NK-92 (cell line): ENCODE results near the gene YY1.
"Not testable (repeated sequence)": the region's sequence is repeated elsewhere in the genome, so short reads cannot be mapped to it uniquely, and the experiment has no call there.

Experiments
- DNase-seq: peaks from one replicate; lab custom pipeline; 2025; ENCODE audit not compliant: unreplicated experiment; lab: John Stamatoyannopoulos, UW

YY1 gene

DNA sequence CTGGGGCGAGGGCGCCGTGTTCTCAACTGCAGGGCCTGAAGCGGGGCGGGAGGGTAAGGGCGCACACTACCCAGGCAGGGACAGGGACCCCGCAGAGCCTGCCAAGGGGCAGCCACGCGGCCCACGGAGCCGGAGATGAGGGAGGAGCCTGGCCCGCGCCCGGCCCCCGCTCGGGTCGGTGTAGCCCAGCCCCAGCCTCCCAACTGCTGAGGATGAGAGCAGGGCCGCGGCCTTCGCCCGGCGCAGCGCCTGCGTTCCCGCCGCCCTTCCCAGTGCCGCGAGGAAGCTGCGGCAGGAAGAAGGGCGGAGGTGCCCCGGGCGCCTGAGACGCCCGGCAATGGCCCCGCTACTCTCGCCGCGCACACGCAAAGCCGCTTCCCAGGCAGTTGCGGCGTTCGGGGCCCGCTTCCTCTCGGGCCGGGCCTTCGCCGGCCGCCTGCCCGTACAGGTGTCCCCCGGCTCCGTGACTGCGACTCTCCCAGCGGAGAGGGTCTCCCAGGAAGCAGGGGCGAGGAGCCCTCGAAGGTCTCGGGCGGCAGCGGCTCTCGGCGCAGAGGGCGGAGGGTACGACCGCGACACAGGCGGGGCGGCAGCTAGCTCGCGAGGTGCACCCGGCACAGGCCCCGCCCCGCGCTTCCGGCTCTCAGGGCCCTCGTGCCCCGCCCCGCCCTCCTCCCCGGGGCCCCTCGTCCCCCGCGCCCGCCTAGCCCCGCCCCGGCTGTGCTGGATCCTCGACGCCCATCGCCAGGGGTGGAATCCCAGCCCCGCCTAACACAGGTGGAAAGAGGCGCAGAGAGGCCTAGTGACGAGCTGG, 24.8 kb upstream of the YY1 start:
- DNase-seq, result peak; percentile 11

DNA sequence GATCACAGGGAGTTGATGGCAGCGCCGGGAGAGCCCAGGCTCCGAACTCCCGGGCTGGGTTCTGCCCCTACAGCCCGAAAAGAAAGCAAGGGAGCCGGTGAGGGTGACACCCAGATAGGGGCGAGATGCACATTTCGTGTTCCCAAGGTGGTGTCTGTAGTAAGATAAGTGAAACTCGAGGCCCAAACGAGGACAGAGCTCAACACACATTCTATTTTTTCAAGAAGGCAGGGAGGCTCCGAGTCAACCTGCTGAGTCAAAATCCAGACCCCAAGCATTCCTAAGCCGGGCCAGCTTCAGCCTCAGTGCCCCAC, 24.2 kb upstream of the YY1 start:
- no peak for DNase-seq

DNA sequence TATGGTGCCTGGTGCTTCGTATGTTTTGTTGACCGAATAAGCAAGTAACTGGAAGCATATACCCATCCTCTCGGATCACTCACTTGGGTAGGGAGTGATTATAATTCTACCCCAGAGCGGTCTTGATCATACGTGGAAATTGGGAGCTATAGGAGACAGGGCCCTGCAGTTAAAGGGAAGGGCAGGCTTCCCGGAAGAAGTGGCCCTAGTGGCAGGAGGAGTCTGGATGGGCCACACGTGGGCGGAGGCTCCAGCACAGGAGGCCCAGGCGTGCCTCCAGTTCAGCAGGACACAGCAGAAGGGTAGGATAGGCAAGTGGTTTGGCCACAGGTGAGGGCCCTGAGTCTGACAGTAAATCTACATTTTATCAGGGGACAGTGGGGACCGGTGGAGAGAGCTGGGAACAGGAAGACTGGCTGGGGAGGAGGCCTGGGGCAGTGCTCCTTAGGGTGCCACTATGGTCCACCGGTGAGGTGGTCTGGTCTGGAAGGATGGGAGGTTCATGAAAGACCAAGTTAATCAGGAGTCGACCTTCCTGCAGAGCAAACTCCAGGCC, 23.5 kb upstream of the YY1 start:
- DNase-seq, result no peak

DNA sequence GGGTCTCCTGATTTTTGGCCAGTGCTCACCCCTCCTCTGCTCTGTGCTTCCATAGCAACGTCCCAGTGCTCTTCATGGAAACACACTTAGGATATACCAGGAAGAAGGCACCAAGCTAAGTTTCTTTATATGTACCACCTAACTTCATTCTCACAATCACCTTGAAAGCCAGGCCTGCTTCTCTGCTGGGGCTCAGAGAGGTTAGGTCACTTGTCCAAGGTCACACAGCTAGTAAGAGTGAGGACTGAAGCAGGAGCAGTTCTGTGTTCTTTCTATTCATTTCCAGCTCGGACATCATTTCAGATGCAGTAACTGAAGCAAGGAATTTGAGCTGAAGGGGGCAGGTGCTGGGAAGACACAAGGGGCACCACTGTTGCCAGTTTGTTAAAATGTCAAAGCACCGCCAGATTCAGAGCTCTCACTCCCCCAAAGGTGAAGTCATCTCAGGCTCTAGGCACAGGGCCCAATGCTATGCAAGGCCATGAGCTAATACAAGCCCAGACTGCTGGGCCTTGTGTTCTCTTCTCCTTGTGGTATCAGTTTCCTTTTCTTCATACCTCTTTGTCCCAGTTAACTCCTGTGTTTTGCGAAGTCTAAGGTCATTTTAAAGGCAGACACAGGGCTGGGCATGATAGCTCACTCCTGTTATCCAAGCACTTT, 19.7 kb upstream of the YY1 start:
- DNase-seq, result no peak

DNA sequence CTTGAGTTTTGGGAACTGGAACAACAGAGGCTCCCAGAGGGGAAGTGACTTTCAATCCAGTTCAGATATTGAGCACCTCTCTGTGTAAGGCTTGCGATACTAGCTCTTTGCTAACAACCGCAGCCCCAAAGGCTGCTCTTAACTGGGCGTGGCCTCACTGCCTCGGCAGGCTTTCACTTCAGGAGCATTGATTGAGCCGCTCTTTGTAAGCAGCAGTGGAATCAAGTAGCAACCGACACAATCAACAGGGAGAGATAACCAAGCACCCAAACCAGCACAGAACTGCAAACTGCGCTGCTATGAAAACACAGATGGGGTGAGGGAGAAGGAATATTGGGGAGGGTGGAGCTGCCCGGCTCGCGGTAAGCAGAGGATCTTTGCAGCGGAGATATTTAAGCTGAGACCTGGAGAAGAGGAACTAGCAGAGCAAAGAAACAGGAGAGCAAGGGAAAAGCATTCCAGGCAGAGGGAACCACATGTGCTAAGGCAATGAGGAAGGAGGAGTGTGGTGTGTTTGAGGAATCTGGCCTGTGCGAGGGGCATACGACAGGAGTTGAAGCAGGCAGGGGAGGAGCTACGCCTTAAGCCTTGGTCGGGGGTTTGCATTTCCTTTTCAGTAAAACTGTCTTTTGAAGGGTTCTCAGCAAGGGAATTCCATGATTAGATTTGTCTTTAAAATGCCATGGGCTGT, 17.3 kb upstream of the YY1 start:
- DNase-seq, result no peak

DNA sequence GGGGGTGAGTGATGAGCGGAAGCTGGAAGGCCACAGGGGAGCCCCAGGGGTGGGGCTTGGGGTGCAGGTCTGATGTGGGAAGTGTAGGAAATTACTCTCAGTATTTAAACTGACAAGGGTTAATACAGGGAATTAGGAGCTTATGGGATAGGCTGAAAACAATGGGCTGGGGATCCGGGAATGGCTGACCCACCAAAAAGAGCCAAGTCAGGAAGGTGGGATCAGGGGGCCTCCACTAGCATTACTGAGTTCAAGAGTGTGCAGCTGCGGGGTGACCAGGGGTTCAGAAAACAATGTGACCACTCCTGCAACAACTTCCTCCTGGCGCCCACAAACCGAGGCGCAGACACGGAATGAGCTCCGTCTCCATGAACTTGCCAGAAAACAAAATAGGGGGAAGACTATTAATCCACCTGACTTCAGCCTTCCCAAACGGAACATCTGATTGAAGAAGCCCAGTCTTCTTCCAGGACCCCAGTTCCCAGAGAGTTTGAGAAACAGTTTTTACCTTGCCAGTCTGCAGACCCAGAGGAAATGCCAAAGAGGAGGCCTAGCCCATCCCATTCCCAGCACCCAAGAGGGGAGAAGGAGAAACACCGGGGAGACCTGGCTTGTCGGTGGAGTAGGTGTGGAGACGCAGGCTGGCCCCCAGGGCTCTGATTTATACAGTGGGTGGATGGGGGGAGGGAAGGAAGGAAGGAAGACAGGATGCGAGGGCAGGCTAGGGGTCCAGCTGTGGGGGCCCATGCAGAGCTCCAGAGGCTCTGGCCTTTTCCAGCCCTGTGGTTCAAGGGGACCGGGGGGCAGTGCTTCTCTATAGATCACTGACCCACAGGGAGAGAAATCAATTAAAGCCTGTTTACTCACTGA, 16.5 kb upstream of the YY1 start:
- DNase-seq, result no peak

DNA sequence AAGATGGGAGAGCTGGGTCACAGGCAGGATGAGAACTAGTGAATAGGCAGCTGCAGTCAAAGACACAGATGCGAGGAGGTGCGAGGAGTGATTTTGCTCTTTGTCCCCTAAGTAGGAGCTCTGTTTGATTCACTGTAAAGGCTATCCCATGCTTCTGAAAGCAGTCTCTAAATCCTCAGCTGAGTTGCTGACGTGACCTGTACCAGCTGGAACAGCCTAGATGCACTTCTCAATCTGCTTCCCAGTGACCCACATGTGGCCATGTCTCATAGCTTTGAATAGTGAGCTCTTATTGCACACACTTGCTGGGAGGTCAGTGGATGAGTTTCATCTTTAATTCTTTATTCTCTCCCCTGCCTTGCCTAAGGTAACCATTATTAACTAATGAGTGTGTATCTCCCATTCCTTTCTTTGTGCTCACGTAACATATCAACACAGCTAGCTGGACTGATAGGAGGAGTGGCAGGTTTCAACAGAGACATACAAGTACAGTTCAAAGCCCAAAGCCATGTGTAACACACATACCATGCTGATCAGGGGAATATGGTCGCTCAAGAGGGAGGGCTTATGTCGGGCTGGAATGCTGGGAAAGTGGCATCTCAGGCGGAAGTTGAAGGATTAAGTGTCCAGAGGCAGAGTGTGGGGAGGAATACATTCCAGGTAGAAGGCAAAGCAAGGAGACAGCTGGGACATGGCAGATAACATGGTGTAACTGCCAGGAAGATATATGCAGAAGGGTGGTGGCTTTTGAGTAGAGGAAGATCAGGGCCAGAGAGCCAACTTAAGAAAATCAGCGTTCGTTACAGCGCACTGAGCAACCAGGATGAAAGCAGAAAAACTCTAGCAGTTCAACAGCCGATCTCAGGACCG, 15.4 kb upstream of the YY1 start:
- no peak for DNase-seq

DNA sequence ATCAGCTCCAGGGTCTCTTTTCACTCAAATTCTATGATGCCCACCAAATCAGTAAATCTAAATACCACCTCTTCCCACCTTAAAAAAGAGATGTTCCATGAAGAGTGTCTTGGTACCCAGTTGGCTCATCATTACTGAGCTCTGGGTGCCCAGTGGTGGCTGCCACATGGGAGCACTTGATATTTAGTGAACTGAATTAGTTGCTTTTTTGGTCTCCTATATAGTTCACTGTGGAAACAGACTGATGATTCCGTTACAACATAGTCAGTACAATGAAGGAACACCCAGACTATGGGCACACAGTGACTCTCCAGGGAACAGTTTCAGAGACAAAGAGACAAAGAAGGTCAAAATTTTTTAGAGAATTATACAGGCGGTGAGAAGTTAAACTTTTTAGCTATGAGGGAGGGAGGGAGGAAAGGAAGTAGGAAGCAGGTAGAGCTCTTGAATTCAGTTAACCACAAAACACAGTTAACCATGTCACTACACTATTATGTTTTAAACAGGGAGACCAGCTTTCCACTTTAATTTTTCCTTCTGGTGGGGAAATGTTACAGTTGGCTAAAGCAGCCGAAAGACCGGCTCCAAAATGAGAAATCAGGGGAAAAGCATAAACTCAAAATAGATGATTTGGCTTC, 14.6 kb upstream of the YY1 start:
- DNase-seq, result no peak

DNA sequence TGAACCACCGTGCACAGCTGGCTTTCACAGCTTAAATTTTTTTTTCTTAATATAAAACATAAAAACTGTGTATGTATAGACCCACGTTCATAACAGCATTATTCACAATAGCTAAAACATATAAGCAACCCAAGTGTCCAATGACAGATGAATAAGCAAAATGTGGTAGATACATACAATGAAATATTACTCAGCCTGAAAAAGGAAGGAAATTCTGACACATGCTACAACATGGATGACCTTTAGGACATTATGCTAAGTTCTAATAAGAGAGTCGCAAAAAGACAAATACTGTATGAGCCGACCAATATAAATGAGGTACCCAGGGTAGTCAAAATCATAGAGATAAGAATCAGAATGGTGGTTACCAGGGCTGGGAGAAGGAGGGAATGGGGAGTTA, 13.8 kb upstream of the YY1 start:
- DNase-seq, result no peak

DNA sequence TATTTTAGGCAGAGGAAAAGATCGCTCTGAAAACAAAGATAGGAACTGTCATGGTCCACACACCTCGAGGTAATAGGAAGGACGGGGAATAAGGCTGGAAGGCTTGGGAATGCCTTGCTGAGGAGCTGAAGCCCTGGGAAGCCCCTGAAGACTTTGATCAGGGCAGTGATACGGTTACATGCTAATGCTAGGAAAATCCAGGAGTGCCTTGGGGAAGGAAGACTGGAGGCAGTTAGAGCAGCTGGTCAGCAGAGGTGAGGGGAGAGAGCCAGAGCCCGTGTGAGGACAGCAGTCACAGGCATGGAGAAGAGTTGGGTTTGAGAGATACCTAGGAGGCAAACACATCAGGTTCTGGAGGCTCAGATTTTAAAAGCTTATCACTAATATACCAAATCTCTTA, 8.6 kb upstream of the YY1 start:
- DNase-seq, result no peak

DNA sequence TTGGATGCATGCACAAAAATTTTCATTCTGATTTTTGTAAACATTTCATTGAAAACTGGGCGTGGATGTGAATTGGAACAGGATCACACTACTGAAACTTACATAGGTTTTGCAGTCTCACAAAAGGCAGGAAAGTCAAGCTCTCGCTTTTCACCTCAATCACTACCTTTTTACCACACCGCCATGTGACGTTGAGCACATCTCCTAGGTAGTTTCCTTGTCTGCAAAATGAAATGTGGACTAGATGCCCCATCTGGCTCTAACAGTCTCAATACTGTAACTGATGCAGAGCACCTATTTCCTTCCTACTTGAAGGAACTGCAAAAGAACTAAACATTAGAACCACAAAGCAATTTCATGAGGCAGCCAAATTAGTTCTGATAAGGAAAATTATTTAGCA, 4.4 kb upstream of the YY1 start:
- no peak for DNase-seq

DNA sequence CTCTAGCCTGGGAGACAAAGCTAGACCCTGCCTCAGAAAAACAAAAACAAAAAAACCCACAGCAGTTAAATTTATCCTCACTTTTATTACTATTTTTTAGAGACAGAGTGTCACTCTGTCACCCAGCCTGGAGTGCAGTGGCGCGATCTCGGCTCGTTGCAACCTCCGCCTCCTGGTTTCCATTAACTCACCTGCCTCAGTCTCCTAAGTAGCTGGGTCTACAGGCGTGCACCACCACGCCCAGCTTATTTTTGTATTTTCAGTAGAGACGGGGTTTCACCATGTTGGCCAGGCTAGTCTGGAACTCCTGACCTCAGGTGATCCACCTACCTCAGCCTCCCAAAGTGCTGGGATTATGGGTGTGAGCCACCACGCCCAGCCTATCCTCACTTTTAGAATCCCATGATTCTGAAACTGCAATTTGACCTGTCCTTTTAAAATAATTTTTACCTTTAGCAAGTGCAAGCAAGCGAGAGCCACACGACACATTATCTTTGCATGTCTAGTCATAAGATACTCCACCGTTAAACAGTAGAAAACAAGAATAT, 2.6 kb upstream of the YY1 start:
- not testable (repeated sequence) for DNase-seq

DNA sequence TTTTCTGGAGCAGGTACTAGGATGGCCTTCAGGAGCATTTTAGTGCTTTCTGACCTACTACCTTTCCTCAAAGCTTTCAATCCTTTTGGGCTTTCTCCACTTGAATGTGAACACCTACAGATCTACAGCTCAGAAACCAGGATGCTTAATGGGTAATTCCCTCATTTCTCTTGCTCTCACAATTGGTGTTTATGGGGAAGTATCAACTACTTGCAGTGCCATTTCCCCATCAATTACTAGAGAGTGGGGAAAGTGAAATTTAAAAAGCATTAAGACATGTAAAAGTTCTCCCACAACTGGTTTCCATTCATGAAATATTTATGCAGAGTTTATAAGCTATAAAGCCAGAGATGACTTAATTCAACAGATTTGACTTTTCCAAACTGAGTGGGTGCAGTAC, 2.1 kb upstream of the YY1 start:
- no peak for DNase-seq

DNA sequence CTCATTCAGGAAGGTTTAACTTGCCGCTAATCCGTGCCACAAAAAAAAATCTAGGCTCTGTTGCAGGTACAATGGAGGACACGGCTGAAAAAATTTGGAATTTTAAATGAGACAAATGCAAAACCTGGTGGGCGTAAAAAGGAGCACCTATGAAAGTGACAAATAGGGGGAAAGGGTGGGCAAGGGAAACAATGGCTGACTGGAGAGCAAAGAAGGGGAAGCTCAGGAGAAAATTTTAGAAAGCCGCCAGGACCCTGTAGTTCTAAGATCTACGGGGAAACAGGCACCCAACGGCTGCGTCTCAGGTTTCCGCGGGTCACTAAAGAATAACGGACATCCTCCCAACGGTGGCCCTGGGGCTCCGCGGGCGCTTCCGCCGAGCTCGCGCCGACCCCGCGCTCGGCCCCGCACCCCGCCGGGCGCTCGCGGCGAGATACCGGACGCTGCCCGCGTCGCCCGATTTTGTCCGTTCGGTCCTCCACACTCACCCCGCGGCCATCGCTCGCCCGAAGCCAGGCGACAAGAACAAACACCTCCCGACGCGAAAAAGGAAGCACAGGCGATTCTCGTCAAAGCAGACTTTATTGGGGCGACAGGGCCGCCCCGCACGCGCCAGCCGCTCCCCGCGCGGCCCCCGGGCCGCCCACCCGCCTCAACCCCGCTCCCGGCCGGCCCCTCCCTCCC, 1.1 kb upstream of the YY1 start:
- no peak for DNase-seq

DNA sequence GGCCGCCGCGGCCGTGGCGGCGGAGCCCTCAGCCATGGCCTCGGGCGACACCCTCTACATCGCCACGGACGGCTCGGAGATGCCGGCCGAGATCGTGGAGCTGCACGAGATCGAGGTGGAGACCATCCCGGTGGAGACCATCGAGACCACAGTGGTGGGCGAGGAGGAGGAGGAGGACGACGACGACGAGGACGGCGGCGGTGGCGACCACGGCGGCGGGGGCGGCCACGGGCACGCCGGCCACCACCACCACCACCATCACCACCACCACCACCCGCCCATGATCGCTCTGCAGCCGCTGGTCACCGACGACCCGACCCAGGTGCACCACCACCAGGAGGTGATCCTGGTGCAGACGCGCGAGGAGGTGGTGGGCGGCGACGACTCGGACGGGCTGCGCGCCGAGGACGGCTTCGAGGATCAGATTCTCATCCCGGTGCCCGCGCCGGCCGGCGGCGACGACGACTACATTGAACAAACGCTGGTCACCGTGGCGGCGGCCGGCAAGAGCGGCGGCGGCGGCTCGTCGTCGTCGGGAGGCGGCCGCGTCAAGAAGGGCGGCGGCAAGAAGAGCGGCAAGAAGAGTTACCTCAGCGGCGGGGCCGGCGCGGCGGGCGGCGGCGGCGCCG, 381 bp downstream of the YY1 start:
- no peak for DNase-seq

DNA sequence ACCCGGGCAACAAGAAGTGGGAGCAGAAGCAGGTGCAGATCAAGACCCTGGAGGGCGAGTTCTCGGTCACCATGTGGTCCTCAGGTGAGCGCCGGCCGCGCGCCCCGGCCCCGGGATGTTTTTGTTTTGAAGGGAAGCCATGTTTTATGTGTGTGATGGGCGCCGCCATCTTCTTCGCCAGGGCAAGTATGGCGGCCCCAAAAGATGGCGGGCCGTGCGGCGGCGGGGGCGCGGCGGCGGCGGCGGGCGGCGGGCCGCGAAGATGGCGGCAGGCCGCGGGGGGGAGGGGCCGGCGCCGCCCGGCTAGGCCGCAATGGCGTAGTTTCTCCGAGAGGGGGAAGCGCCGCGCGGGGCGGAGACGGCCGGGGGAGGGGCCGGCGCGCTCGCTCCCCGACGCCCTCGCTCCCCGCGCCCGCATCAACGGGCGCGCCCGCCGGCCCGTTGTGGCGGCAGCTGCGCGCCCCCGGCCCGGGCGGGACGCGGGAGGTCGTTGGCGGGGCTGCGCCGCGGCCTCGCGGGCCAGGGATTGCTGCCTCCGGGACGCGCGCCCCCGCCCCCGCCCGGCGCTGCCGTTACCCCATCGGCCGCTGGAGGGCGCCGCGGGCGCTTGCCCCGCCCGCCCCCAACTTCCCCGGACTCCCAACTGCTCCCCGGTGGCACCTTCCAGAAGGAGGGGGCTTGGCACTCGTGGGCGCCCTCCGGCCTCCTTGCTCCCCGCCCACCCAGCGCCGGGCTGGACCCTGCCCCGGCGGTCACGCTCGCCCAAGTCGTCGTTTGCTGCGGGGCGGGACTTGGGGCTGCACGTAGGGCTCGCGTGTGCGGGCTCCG, 1.1 kb downstream of the YY1 start:
- no peak for DNase-seq

DNA sequence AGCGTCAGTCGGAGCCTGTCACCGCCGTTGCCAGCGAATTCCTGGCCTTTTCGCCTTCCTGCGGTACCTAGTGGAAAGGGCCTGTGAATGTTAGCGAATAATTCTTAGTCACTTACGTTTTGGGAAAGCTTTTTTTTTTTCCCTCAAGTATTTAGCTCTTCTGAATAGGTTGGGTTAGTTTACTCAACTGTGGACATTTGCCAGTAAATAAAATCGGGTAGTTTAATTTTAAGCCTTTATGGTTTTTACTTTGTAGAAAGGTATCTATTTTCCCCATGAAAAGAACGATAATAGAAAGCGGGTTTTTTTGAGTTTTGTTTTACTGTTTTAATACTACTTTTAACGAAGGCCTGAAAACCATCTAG, 1.7 kb downstream of the YY1 start:
- no peak for DNase-seq

DNA sequence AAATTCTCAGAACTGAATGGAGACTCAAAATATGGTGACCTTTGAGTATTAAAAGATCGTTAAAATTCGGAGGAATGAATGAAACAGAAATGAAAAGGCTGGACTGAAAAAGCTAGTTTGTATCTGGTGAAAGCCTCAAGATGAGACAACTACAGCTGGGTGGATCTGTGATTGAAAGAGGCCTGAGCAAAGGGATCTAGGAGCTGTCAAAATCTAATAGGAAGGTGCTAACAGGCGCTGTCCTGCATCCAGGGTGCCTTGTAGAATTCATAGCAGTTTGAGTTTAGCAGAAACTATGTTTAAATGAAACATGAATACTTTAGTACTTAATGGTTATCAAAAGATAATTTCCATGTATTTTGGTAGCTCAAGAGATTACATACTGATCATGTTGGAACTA, 2.3 kb downstream of the YY1 start:
- DNase-seq, result no peak
